Gastroesophageal sphincter (tissue), 4 donors: Measurements from ENCODE around the gene DPH3. TPM values are rescaled to one million over a fixed set of nuclear protein-coding genes. Genes with fewer than 3 reads are reported as not detected.

Experiments used
- ATAC-seq: fragments of 150-250 bp; one replicate; pipeline ENCODE4 v1.9.1; 2016; ENCODE audit warnings: mild to moderate bottlenecking, moderate library complexity
- H3K27ac ChIP-seq, 4 donors: fragments of 200-600 bp; sonication (generic) in 3 of 4; 1 replicate in 3 of 4; 2 replicates in 1 of 4; pipeline ENCODE4 v1.5.1; 2016 to 2019
- H3K27me3 ChIP-seq: fragments of 200-600 bp; sonication (generic); one replicate; pipeline ENCODE4 v1.5.1; 2019
- H3K36me3 ChIP-seq, 2 donors: fragments of 200-600 bp; sonication (generic); one replicate each; pipeline ENCODE4 v1.5.1; 2019; ENCODE audit warnings: control low read depth in 1 of 2
- H3K4me1 ChIP-seq, 3 donors: fragments of 200-600 bp; sonication (generic); 1 replicate in 2 of 3; 2 replicates in 1 of 3; pipeline ENCODE4 v1.5.1; 2016 to 2019; ENCODE audit warnings: control low read depth in 2 of 3
- H3K4me3 ChIP-seq, 2 donors: fragments of 200-600 bp; sonication (generic); one replicate each; pipeline ENCODE4 v1.5.1; 2019; ENCODE audit warnings: mild to moderate bottlenecking in 1 of 2, moderate library complexity in 1 of 2
- H3K9me3 ChIP-seq, 3 donors: fragments of 200-600 bp; sonication (generic); one replicate each; pipeline ENCODE4 v1.5.1; 2017 to 2019; ENCODE audit warnings: control low read depth in 2 of 3
- CTCF ChIP-seq, 4 experiments: fragments of 200-600 bp in 2 of 4; fragments of 450-650 bp in 2 of 4; sonication (generic) in 1 of 4; IDR thresholded peaks; one replicate each; pipeline ENCODE4 v1.5.1; 2017 to 2019; ENCODE audit warnings: antibody characterized with exemption in 4 of 4, mild to moderate bottlenecking in 2 of 4, moderate library complexity in 2 of 4
- EP300 ChIP-seq: sonication (generic); formaldehyde crosslinking; IDR thresholded peaks from one replicate; pipeline ENCODE4 v1.6.1; 2017; ENCODE audit warnings: antibody characterized with exemption, mild to moderate bottlenecking
- POLR2A ChIP-seq, 2 donors: fragments of 450-650 bp; IDR thresholded peaks; one replicate each; pipeline ENCODE4 v1.6.1; 2017; ENCODE audit warnings: antibody characterized with exemption in 2 of 2, mild to moderate bottlenecking in 2 of 2, moderate library complexity in 1 of 2
- POLR2AphosphoS5 ChIP-seq: sonication (generic); formaldehyde crosslinking; IDR thresholded peaks from one replicate; pipeline ENCODE4 v1.6.1; 2017; ENCODE audit warnings: antibody characterized with exemption
- WGBS, 2 donors: methylation state at CpG; one replicate each; pipeline ENCODE4 v1.1.5; 2018; ENCODE audit warnings: low coverage in 1 of 2; 5-methylcytosine and 5-hydroxymethylcytosine counted together
- total RNA-seq, 4 donors: library from RNA; depleted of rRNA; stranded (reverse); fragments of >200 nt; gene quantifications; one replicate each; pipeline ENCODE4 v1.1.0, GENCODE V29; 2016

Gene DPH3
- total RNA-seq, 4 donors from 2014 or later = 31.4 to 40.0 (median 36.8) TPM

GRCh38 chr3:16239780-16240179 lies 25.0 kb downstream of the DPH3 start:
- TF ChIP-seq EP300 (no peak), POLR2A (IDR thresholded peaks at IDR 0.05) (no peak), POLR2AphosphoS5 (no peak), CTCF (IDR thresholded peaks at IDR 0.05) (no peak)
- peak overlapping the region in 3 of 4 donors; percentile 22 to 55 (median 35) for H3K27ac ChIP-seq
- H3K4me1 ChIP-seq = no peaks in the 10 kb centered on the region
- H3K27me3 ChIP-seq = no peaks in the 10 kb centered on the region
- H3K9me3 ChIP-seq = no peaks in the 10 kb centered on the region
- H3K36me3 ChIP-seq = no peaks in the 10 kb centered on the region
- WGBS, 2 donors = 60 to 70% methylated on average over 4 of the region's 4 CpGs
- peak; percentile 21 for ATAC-seq
- no peak overlapping the region for H3K4me3 ChIP-seq

- no peak for ATAC-seq
- 27 to 39% methylated on average over 2 to 3 of the region's 3 CpGs for WGBS, 2 donors
- no peak for TF ChIP-seq POLR2AphosphoS5
- TF ChIP-seq CTCF (IDR thresholded peaks at IDR 0.05) = no peak
- no peak for TF ChIP-seq POLR2A (IDR thresholded peaks at IDR 0.05)
- TF ChIP-seq EP300 = no peak
- Histone ChIP-seq H3K4me3 (no peak overlapping the region), H3K27ac (peak overlapping the region in 1 of 4 donors; percentile 55), H3K36me3 (no peaks in the 10 kb centered on the region), H3K27me3 (no peaks in the 10 kb centered on the region), H3K4me1 (no peaks in the 10 kb centered on the region), H3K9me3 (no peaks in the 10 kb centered on the region)
These were observed 25.5 kb downstream of the DPH3 start for GRCh38 chr3:16239086-16239770.

GRCh38 chr3:16236856-16237393 lies 27.8 kb downstream of the DPH3 start:
- Histone ChIP-seq H3K36me3 (no peaks in the 10 kb centered on the region), H3K4me3 (no peak overlapping the region), H3K9me3 (no peaks in the 10 kb centered on the region), H3K4me1 (no peaks in the 10 kb centered on the region), H3K27ac (no peak overlapping the region), H3K27me3 (no peaks in the 10 kb centered on the region)
- no peak for ATAC-seq
- TF ChIP-seq POLR2AphosphoS5 (no peak), POLR2A (IDR thresholded peaks at IDR 0.05) (no peak), EP300 (no peak), CTCF (IDR thresholded peaks at IDR 0.05) (no peak)
- WGBS, 2 donors = 57 to 100% methylated on average over 1 to 2 of the region's 3 CpGs

GRCh38 chr3:16236030-16236639 lies 28.6 kb downstream of the DPH3 start:
- Histone ChIP-seq H3K9me3 (no peaks in the 10 kb centered on the region), H3K27me3 (no peaks in the 10 kb centered on the region), H3K36me3 (no peaks in the 10 kb centered on the region), H3K4me1 (no peaks in the 10 kb centered on the region), H3K27ac (no peak overlapping the region), H3K4me3 (no peak overlapping the region)
- ATAC-seq = no peak
- no peak for TF ChIP-seq POLR2AphosphoS5
- no peak for TF ChIP-seq POLR2A (IDR thresholded peaks at IDR 0.05)
- no peak for TF ChIP-seq CTCF (IDR thresholded peaks at IDR 0.05)
- no peak for TF ChIP-seq EP300
- WGBS, 2 donors = 56 to 91% methylated on average over 2 to 4 of the region's 4 CpGs
